Daoy (cell line): ENCODE measurements around the gene SLC7A4. TPM values are rescaled to one million over a fixed set of nuclear protein-coding genes. Genes with fewer than 3 reads are reported as not detected.
"Not testable (repeated sequence)": the region's sequence is repeated elsewhere in the genome, so short reads cannot be mapped to it uniquely, and the experiment has no call there.

Source experiments
- DNase-seq: peaks from one replicate; pipeline ENCODE4 v3.0.0-alpha.2; 2015; ENCODE audit warnings: low read depth
- total RNA-seq: library from RNA; depleted of rRNA; stranded (reverse); fragments of >200 nt; shearing (Covaris generic); gene quantifications from 2 replicates; pipeline ENCODE4 v1.2.3, GENCODE V29; 2014

SLC7A4 gene
- total RNA-seq, 1 experiment from 2014 or later, result not detected

GRCh38 chr22:21042978-21043859 lies 10.9 kb upstream of the SLC7A4 start:
- DNase-seq, result no peak

- peak; percentile 67 for DNase-seq
Measured at GRCh38 chr22:21041937-21042336, 9.6 kb upstream of the SLC7A4 start.

- not testable (repeated sequence) for DNase-seq
Measured at GRCh38 chr22:21039158-21039557, 6.8 kb upstream of the SLC7A4 start.

GRCh38 chr22:21038405-21038804 lies 6.0 kb upstream of the SLC7A4 start:
- DNase-seq, result no peak

GRCh38 chr22:21034989-21035388 lies 2.6 kb upstream of the SLC7A4 start:
- no peak for DNase-seq

- DNase-seq, result no peak
Measured at GRCh38 chr22:21033895-21034294, 1.5 kb upstream of the SLC7A4 start.

- no peak for DNase-seq
Measured at GRCh38 chr22:21032868-21033688, 717 bp upstream of the SLC7A4 start.

GRCh38 chr22:21031545-21032036 lies 770 bp downstream of the SLC7A4 start:
- DNase-seq, result no peak

- no peak for DNase-seq
Measured at GRCh38 chr22:21030621-21031544, 1.5 kb downstream of the SLC7A4 start.

GRCh38 chr22:21030032-21030431 lies 2.3 kb downstream of the SLC7A4 start:
- no peak for DNase-seq

- no peak for DNase-seq
Measured at GRCh38 chr22:21029486-21030025, 2.8 kb downstream of the SLC7A4 start.

- no peak for DNase-seq
Measured at GRCh38 chr22:21028277-21029251, 3.8 kb downstream of the SLC7A4 start.

- no peak for DNase-seq
Measured at GRCh38 chr22:21026783-21027692, 5.3 kb downstream of the SLC7A4 start.

- no peak for DNase-seq
Measured at GRCh38 chr22:21025763-21026755, 6.3 kb downstream of the SLC7A4 start.

GRCh38 chr22:21025266-21025665 lies 7.1 kb downstream of the SLC7A4 start:
- no peak for DNase-seq

- DNase-seq, result no peak
Measured at GRCh38 chr22:21022955-21023614, 9.3 kb downstream of the SLC7A4 start.

- DNase-seq, result no peak
Measured at GRCh38 chr22:21022507-21022906, 9.9 kb downstream of the SLC7A4 start.
